Cardiac muscle cell (in vitro differentiated cells and primary cell): ENCODE results near the gene ITSN1. TPM values are rescaled to one million over a fixed set of nuclear protein-coding genes. Genes with fewer than 3 reads are reported as not detected.
A peak's percentile ranks its signal among the peaks of the same experiment; 100 is the strongest.
"Not testable (repeated sequence)": the region's sequence is repeated elsewhere in the genome, so short reads cannot be mapped to it uniquely, and the experiment has no call there.

ENCODE experiments used
- DNase-seq, 2 donors: peaks; one replicate each; pipeline versions ENCODE4 v3.0.0 to v3.0.0-alpha.2; 2010 to 2017; ENCODE audit warnings: low read depth in 1 of 2, low spot score in 1 of 2
- H3K27ac ChIP-seq: fragments of 200-600 bp; sonication (generic); 2 replicates; pipeline ENCODE4 v1.5.1; 2016
- H3K27me3 ChIP-seq: fragments of 200-600 bp; sonication (generic); 2 replicates; pipeline ENCODE4 v1.6.0; 2016; ENCODE audit warnings: control low read depth
- H3K36me3 ChIP-seq: fragments of 200-600 bp; sonication (generic); 2 replicates; pipeline ENCODE4 v1.5.1; 2016; ENCODE audit warnings: control low read depth
- H3K4me1 ChIP-seq: fragments of 200-600 bp; sonication (generic); 2 replicates; pipeline ENCODE4 v1.8.1; 2017; ENCODE audit warnings: low read depth, mild to moderate bottlenecking, mixed run types
- H3K4me3 ChIP-seq: fragments of 200-600 bp; sonication (generic); 2 replicates; pipeline ENCODE4 v1.5.1; 2016; ENCODE audit warnings: mild to moderate bottlenecking
- H3K9me3 ChIP-seq: fragments of 200-600 bp; sonication (generic); 2 replicates; pipeline ENCODE4 v1.5.1; 2017; ENCODE audit warnings: low read depth, mild to moderate bottlenecking, control low read depth
- CTCF ChIP-seq: IDR thresholded peaks from 2 replicates; pipeline ENCODE4 v1.5.1; 2012; ENCODE audit warnings: low read depth, mild to moderate bottlenecking, low read length
- polyA plus RNA-seq: library from polyadenylated mRNA; unstranded; fragments of >200 nt; fragmentation: Nextera tagmentation; extraction: Ambion mirVana; gene quantifications from 2 replicates; pipeline ENCODE4 v1.2.1, GENCODE V29; 2016
- total RNA-seq: library from RNA; depleted of rRNA; stranded (reverse); fragments of >200 nt; gene quantifications from 2 replicates; pipeline ENCODE4 v1.2.3, GENCODE V29; 2016

Gene ITSN1
- total and polyA plus RNA-seq, 2 experiments from 2014 or later = 92.4 to 125 TPM

- no peak for DNase-seq
- H3K27me3 ChIP-seq = no peaks in the 10 kb centered on the region
- H3K4me3 ChIP-seq = peak overlapping the region; percentile 81
- no peak for TF ChIP-seq CTCF
- H3K27ac ChIP-seq = no peak overlapping the region
- H3K36me3 ChIP-seq = peaks cover 16% of the 10 kb centered on the region
- H3K4me1 ChIP-seq = peaks cover 11% of the 10 kb centered on the region
- no peaks in the 10 kb centered on the region for H3K9me3 ChIP-seq
Observed at GRCh38 chr21:33916200-33916567, 273.9 kb downstream of the ITSN1 start.

- TF ChIP-seq CTCF = no peak
- H3K27ac ChIP-seq = no peak overlapping the region
- H3K4me3 ChIP-seq = no peak overlapping the region
- H3K9me3 ChIP-seq = no peaks in the 10 kb centered on the region
- H3K36me3 ChIP-seq = peaks cover 7% of the 10 kb centered on the region
- DNase-seq = no peak
- no peaks in the 10 kb centered on the region for H3K27me3 ChIP-seq
- peaks cover 9% of the 10 kb centered on the region for H3K4me1 ChIP-seq
Observed at GRCh38 chr21:33917421-33917820, 275.1 kb downstream of the ITSN1 start.

GRCh38 chr21:33924079-33924765, 281.9 kb downstream of the ITSN1 start:
- peak; percentile 86 for TF ChIP-seq CTCF
- Histone ChIP-seq H3K9me3 (no peaks in the 10 kb centered on the region), H3K4me3 (no peak overlapping the region), H3K27ac (no peak overlapping the region), H3K27me3 (no peaks in the 10 kb centered on the region), H3K36me3 (no peaks in the 10 kb centered on the region), H3K4me1 (peaks cover 4% of the 10 kb centered on the region)
- DNase-seq = peak; percentile 86 to 95

- peaks cover 4% of the 10 kb centered on the region for H3K4me1 ChIP-seq
- H3K27me3 ChIP-seq = no peaks in the 10 kb centered on the region
- H3K27ac ChIP-seq = no peak overlapping the region
- no peaks in the 10 kb centered on the region for H3K9me3 ChIP-seq
- H3K36me3 ChIP-seq = no peaks in the 10 kb centered on the region
- TF ChIP-seq CTCF = no peak
- H3K4me3 ChIP-seq = no peak overlapping the region
- no peak for DNase-seq
Observed at GRCh38 chr21:33924766-33925100, 282.4 kb downstream of the ITSN1 start.

- H3K4me3 ChIP-seq, H3K36me3 ChIP-seq, DNase-seq, H3K9me3 ChIP-seq, H3K27me3 ChIP-seq, H3K4me1 ChIP-seq, H3K27ac ChIP-seq: not testable (repeated sequence)
Observed at GRCh38 chr21:33926248-33926647, 283.9 kb downstream of the ITSN1 start.

- H3K4me1 ChIP-seq = peaks cover 15% of the 10 kb centered on the region
- DNase-seq, H3K9me3 ChIP-seq, H3K27me3 ChIP-seq, H3K36me3 ChIP-seq: not testable (repeated sequence)
- H3K4me3 ChIP-seq = peak overlapping the region; percentile 32
- H3K27ac ChIP-seq = peak overlapping the region; percentile 78
Observed at GRCh38 chr21:33931052-33931798, 288.9 kb downstream of the ITSN1 start.
